ENCODE data around the gene ZNF718.
"Not testable (repeated sequence)": the region's sequence is repeated elsewhere in the genome, so short reads cannot be mapped to it uniquely, and the experiment has no call there.

ZNF718 gene

GRCh38 chr4:124275-125081, at the start of gene ZNF718:
TSS of gene ZNF718 (plus strand) at chr4:124501. CDS start at chr4:124671, 170 bp downstream.
- no peak for FAIRE-seq

DNA sequence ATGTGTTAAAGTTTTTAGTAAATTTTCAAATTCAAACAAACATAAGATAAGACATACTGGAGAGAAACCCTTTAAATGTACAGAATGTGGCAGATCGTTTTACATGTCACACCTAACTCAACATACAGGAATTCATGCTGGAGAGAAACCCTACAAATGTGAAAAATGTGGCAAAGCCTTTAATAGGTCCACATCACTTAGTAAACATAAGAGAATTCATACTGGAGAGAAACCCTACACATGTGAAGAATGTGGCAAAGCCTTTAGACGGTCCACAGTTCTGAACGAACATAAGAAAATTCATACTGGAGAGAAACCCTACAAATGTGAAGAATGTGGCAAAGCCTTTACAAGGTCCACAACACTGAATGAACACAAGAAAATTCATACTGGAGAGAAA, 38.4 kb upstream of the ZNF718 start:
- no peak for FAIRE-seq

DNA sequence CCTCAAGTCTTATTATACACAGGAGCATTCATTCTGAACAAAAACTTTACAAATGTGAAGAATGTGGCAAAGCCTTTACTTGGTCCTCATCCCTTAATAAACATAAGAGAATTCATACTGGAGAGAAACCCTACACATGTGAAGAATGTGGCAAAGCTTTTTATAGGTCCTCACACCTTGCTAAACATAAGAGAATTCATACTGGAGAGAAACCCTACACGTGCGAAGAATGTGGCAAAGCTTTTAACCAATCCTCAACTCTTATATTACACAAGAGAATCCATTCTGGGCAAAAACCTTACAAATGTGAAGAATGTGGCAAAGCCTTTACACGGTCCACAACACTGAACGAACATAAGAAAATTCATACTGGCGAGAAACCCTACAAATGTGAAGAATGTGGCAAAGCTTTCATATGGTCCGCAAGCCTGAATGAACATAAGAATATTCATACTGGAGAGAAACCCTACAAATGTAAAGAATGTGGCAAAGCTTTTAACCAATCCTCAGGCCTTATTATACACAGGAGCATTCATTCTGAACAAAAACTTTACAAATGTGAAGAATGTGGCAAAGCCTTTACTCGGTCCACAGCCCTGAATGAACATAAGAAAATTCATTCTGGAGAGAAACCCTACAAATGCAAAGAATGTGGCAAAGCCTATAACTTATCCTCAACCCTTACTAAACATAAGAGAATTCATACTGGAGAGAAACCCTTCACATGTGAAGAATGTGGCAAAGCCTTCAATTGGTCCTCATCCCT, 37.6 kb upstream of the ZNF718 start:
- not testable (repeated sequence) for FAIRE-seq

GRCh38 chr4:98386-98785, 25.9 kb upstream of the ZNF718 start:
- no peak for FAIRE-seq

DNA sequence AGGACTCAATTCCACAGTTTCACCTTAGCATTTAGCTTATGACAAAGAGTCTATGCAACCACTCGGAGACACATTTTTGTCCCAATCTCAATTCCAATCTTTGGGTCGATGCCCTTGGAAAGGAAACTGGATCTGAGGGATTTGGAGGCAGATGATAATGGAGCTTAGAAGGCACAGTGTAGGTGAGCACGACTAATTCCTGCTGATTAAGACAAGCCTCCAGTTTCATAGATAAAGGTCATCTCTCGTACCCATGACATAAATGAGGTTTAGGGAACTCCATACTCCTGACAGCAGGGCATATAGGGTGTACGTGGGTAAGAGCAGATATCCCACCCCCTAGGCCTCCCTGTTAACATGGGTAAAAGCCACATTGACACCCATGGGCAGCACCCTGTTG, 24.4 kb upstream of the ZNF718 start:
- no peak for FAIRE-seq

DNA sequence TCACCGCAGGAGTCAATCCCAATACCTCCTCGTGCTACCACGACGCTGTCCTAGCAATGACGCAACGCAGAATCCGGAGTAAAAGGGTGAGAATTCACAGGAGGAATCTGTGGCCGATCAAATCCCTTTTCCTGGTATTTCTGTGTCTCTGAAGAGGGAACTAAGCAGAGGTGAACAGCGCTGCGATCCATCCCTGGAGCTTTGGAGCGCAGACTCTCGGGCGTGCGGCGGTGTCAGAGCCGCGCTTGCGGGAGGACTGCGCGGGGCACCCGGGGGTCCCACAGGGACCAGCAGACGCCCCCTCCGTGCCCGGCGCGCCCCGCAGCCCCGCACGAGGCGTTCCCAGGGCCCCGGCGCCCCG, 17.2 kb upstream of the ZNF718 start:
- FAIRE-seq: no peak

DNA sequence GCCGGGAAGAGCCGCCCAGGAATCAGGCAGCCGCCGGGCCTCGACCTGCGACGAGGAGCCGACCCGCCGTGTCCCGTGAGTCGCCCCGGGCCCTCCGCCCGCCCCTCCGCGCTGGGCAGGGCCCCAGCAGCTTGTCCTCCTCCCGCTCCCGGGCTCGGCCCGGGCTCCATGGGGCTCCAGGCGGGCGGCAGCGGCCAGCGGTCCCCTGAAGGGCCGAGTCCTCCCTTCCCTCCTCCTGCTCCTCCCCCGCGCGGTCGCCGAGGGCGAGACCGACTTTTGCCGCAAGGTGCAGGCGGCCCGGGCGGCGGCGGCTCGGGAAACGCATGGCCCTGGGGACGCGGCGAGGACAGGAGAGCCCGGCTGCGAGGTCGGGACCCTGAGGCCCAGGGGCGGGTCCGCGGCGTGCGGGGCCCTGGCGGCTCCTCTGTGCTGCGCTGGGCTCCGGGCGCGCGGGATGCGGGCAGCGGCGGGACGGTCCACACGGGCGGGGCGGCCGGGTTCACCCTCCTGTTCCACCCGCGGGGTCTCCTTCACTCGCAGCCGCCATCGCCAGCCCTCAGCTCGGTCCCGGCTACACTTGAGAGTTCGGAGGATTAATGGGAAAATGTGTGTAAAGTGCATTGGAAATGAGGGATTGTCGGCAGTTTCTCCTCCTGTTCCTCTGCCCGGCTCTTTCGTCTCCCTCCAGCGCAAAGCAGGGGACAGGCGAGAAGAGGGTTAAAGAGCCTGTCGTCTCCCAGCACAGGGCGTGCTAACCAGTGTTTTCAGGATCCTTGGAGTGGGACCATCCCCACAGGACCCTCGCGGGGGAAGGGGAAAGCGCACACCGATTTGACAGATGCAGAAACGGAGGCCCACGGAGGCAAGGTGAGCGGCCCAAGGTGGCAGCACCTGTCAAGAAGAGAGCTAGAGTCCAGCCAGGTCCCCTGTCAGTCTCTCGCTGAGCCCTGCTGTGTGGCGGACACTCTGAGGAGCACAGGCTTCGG, 16.6 kb upstream of the ZNF718 start:
- FAIRE-seq: no peak

DNA sequence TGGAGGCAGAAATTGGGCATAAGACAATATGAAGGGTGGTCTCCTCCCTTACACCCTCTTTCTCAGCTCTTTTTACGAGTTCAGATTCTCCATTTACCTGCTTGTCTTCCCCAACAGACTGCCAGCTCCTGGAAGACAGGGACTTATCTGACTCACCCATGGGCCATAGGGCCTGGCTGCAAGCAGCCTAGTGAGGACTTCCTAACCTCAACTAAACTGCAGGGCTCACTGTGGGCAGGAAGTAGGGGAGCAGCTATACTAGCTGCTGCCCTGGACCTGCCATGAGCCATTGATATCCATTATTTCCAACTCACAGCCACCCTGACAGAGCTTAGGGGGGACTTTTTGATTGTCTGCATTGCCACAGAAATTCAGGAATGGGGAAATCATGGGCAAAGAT, 11.5 kb upstream of the ZNF718 start:
- FAIRE-seq: no peak

- FAIRE-seq: no peak
Measured at GRCh38 chr4:113732-114131, 10.6 kb upstream of the ZNF718 start.

- FAIRE-seq: no peak
Measured at GRCh38 chr4:114149-114548, 10.2 kb upstream of the ZNF718 start.

GRCh38 chr4:116499-116898, 7.8 kb upstream of the ZNF718 start:
- no peak for FAIRE-seq

DNA sequence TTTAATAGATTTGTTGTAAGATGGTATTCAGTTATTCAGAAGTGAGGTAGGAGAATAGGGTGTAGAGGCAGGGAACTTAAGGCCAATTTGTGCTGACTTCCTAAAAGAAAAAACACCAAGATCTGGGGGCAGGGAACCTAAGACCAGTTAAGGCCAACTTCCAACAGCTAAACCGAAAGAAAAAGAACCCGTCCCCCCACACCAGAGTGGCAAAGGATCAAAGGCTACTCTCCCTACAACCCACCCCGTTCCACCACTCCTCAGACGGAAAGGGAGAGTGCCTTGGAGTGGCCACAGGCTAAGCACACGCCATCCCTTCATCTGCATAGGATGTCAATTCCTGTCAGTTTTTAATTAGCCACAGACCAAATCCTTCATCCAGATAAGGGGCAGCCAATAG, 3.7 kb upstream of the ZNF718 start:
- no peak for FAIRE-seq

GRCh38 chr4:121408-122084, 2.8 kb upstream of the ZNF718 start:
- FAIRE-seq: no peak

- FAIRE-seq: not testable (repeated sequence)
Measured at GRCh38 chr4:123922-124274, 403 bp upstream of the ZNF718 start.

DNA sequence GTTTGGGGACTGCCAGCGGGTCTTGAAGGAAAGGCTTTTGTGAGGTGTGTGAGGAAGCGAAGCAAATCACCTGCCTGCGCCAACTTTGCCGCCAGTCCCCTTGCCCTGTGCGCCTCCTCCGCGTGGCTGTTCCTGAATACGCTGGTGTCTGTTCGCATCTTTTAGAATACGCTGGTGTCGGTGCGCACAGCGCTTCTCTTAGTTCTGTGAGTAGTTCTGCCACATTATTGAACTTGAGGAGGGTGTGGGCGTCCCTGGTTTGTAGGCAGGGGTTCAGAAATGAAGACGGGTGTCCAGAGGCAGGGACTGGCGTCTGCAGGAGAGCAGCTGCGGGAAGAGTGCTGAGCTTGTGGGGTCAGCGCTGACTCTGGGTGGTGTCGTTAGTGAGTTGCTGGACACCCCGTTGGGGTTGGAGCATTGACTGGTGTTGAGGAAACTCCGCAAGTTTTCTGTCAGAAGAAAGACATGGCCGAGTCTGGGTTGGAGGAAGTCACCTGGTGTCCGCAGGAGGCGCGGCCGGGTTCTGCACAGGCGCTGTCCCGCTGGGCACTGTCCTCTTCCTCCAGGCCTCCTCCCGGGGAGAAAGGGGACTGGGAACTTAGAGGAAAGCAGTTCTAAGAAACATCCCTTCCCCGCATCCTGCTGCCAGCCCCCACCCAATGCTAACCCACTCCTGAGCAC, 930 bp downstream of the ZNF718 start:
- FAIRE-seq: no peak

GRCh38 chr4:125833-126232, 1.5 kb downstream of the ZNF718 start:
- FAIRE-seq: no peak

DNA sequence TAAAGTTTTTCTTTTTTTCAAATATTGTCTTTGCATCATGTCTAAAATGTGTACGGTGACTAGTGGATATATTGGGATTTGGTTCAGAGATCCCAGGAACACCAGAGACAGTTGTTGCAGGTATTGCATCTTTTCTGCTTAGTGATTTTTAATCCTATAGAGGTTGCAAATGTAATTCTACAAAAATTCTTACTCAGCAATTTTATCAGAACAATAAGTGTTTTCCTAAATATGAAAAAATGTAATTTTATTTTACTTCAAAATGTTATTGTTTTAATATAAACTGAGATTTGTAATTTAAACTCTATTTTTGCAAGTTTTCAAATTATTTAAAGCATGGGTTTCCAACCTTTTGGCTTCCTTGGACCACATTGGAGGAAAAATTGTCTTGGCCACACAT, 8.2 kb downstream of the ZNF718 start:
- no peak for FAIRE-seq

DNA sequence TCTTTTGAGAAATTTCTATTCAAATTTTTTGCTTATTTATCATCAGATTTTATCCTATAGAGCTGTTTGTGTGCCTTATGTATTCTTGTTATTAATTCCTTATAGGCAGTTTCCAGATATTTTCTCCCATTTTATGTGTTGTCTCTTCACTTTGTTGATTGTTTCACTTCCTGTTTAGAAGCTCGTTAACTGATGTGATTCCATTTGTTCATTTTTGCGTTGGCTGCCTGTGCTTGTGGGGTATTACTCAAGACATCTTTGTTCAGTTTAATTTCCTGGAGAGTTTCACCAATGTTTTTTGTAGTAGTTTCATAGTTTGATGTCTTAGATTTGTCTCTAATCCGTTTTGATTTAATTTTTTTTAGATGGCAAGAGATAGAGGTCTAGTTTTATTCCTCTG, 14.6 kb downstream of the ZNF718 start:
- FAIRE-seq: no peak

- no peak for FAIRE-seq
Measured at GRCh38 chr4:139691-140090, 15.4 kb downstream of the ZNF718 start.

- no peak for FAIRE-seq
Measured at GRCh38 chr4:146621-147020, 22.3 kb downstream of the ZNF718 start.

- no peak for FAIRE-seq
Measured at GRCh38 chr4:147233-147632, 22.9 kb downstream of the ZNF718 start.

Measured in colon (tissue), 2 donors.